Suppressor macrophage (primary cell): ENCODE results near the gene MAP3K7CL.

ENCODE experiments used
- DNase-seq, 4 experiments: peaks; one replicate each; pipeline ENCODE4 v3.0.0-alpha.2; 2020 to 2022

Gene MAP3K7CL

DNA sequence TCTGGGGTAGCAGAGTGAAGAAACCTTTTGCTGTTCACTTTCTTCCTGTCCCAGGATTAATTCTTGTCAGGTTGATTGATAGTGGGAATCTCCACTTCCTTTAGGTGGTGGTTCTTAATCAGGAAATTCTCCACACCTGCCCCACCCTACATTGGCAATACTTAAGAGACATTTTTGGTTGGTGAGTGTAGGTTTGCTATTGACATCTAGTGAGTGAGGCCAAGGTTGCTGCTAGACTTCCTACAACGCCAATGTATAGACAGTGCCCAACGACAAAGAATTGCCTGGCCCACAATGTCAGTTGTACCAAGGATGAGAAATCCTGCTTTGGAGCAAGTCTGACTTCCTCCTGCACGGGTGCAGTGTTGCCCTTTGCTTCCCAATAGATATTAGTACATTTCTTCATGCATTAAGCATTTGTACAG lies 38.5 kb downstream of the MAP3K7CL start:
- DNase-seq = peak in 3 of 4 experiments; percentile 53 to 62 (median 59)

DNA sequence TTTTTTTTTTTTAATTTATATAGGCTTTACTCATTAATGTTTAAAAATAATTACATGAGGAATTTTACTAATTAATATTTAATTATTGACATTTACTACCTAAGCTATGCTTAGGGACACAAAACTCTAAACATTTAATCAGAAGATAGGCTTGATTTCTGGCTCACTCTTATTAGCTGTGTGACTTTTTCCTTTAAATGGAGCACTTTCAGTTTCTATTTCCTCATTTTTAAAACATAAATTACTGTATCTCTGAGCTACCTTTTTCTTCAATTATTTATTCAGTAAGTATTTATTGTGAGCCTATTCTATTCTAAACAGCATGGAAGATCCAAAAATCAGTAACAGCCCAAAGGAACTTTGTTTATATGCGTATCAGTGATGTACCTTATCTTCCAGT lies 40.5 kb downstream of the MAP3K7CL start:
- peak in 1 of 4 experiments; percentile 47 for DNase-seq

DNA sequence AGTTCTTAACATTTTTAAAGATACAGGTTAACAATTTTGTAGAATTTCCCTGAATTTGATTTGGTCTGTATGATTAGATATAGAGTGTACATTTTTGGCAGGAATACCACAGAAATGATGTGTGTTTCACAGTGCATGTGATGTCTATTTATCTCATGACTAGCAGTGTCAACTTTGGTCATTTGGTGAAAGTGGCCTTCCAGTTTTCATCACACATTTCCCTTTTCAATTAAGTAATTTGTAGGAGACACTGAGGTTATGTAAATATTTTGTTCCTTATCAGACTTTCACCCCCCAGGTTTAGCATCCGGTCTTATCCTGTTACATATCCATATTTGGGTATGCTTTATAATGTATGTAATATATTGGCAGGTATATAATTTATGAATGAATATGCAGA lies 41.8 kb downstream of the MAP3K7CL start:
- DNase-seq = peak in 3 of 4 experiments; percentile 43 to 69 (median 68)

DNA sequence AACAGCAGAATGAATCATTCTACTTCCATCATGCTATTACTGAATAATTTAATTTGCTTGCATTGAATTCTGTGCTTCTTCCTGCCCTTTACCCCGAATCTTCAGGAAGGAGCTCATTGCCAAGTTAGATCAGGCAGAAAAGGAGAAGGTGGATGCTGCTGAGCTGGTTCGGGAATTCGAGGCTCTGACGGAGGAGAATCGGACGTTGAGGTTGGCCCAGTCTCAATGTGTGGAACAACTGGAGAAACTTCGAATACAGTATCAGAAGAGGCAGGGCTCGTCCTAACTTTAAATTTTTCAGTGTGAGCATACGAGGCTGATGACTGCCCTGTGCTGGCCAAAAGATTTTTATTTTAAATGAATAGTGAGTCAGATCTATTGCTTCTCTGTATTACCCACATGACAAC lies 44.2 kb downstream of the MAP3K7CL start:
- DNase-seq = peak in 2 of 4 experiments; percentile 25 to 35

DNA sequence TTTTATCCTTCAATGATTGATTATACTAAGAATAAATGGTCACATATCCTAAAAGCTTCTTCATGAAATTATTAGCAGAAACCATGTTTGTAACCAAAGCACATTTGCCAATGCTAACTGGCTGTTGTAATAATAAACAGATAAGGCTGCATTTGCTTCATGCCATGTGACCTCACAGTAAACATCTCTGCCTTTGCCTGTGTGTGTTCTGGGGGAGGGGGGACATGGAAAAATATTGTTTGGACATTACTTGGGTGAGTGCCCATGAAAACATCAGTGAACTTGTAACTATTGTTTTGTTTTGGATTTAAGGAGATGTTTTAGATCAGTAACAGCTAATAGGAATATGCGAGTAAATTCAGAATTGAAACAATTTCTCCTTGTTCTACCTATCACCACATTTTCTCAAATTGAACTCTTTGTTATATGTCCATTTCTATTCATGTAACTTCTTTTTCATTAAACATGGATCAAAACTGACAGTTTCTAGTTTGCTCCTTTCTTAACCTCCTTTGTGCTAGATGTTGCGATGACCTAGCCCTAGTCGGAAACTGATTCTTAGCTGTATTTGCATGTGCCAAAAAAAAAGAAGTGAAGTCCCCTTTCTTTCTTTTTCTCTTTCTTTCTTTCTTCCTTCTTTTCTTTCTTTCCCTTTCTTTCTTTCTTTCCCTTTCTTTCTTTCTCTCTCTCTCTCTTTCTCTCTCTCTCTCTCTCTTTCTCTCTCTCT lies 45.1 kb downstream of the MAP3K7CL start:
- DNase-seq = no peak

DNA sequence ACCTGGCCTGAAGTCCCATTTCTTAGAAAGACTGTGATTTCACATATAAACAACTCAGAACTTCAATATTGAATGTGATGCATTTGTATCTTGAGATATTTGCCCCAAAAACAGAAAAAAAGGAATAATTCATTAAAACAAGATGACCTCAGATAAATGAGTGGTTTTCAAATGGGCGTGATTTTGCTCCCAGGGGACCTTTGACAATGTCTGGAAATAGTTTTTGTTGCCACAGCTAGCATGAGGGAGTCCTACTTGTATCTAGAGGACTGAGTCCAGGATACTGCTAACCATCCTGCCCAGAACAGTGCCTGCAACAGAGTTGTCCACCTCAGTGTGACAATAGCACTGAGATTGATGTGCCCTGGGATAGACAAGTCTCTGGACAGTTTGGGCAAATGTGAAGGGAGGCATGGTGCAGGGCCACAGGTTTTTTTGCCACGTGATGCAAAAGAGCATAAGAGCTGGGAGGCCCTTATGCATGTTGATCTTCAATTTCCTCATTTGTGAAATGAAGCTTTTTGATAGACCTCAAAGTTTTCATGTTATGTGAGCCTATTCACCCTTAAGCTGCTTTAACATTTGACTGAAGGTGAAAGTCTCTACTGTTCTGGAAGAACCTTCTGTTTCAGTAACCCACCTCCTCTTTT lies 46.2 kb downstream of the MAP3K7CL start:
- peak in 1 of 4 experiments; percentile 33 for DNase-seq

DNA sequence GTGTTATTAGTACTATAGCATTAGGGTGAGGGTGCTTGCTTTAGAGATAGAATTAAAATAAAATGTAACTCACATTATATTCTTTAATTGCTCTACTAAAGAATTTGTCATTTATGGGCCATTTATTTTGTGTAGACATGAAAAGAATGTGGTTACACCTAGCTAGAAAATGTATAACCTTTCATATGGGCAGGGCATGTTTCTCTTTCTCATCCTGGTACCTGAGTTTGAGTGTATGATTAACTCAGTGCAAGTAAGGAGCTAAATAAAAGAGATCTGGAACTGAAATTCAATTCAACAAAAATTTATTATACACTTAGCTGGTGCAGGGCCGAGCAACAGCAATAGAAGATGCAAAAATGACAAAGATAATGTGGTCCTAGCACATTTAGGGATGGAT lies 47.4 kb downstream of the MAP3K7CL start:
- DNase-seq = no peak

DNA sequence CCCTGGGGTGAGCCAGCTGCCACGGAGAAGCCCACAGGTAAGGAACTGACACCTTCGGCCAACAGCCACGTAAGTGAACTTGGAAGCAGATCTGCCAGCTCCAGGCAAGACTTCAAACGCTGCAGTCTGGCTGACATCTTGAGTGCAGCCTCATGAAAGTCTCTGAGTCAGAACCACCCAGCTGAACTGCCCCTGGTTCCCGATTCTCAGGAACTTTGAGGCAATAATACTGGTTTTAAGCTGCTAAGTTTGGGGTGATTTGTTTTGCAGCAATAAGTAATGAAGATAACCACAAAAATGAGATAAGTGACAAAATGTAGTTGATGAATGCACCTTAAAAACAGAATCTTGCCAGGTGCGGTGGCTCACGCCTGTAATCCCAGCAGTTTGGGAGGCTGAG lies 48.5 kb downstream of the MAP3K7CL start:
- peak in 1 of 4 experiments; percentile 28 for DNase-seq

DNA sequence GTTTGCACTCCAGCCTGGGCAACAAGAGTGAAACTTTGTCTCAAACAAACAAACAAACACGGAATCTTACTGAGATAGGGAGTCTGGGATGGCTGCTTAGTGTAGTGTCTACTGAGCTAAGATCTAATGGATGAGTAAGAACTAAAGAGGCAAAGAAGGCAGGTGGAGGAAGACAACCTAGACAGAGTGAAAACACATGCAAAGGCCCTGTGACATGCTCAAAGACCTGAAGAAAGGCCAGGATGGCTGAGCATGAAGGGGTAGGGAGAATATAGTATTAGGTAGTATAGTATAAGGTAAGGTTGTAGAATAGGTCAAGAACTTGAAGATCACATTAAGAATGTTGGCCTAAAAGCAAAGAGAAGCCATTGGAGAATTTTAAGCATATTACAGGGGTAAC lies 49.1 kb downstream of the MAP3K7CL start:
- DNase-seq = no peak

DNA sequence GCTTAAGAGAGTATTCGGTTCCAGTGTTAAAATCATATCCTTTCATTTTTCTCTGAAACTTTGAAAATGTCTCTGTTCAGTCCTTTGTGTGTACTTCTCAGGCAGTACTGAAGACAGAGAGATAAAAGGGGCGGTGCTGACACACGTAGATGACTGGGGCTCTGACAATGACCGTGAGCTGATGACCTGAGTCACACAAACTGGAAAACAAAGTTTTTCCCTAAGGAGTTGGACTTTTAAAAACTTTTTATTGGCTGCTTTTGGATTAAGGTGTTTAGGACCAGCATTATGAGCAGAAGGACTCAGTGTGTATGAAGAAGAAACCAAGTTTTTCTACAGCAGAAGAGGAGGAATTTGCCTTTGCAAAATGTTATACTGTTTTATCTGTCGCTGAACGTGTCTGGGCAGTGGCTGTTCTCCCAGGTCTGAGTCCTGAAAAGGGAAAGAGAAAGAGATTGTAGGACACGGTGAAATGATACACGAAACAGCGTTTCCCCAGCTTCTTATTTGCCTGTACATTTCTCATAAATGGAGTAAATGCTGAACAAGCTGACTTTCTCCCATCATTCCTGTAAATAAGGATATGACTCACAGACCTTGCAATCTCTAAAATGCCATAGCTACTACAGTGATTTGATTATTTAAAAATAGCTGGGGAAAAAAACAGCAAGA lies 51.5 kb downstream of the MAP3K7CL start:
- peak; percentile 43 to 83 (median 62) for DNase-seq

DNA sequence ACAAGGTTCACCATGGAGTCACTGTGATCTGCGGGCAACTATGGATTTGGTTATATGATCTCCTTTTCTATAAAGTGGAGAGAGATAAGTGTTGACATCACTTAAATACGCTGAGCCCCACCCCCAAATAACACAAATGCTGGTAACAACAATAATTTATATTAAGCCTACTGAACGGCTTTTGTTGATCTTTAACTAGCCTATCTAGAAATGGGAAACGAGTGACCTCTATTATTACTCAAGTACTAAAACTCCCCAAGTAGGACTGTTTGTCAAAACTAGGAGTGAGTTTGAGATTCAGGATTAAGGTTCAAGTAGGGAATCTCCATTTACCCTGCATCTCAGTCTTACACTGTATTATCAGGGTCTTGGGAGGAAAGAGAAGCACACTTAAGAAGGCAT lies 52.2 kb downstream of the MAP3K7CL start:
- DNase-seq = no peak

DNA sequence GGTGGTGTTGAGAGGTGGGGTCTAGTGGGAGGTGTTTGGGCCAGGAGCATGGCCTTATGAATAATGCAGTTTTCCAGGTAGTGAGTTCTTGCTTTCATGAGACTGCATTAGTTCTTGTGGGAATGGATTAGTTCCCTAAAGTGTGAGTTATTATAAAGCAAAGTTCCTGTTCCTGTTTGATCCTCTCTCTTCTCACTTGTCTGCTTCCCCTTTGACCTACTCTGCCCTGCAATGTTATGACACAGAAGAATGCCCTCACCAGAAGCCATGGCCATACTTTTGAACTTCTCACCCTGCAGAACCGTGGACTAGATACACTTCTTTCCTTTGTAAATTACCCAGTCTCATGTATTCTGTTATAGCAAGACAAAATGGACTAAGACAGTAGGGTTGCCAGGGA lies 53.6 kb downstream of the MAP3K7CL start:
- DNase-seq = peak; percentile 68 to 92 (median 84)

DNA sequence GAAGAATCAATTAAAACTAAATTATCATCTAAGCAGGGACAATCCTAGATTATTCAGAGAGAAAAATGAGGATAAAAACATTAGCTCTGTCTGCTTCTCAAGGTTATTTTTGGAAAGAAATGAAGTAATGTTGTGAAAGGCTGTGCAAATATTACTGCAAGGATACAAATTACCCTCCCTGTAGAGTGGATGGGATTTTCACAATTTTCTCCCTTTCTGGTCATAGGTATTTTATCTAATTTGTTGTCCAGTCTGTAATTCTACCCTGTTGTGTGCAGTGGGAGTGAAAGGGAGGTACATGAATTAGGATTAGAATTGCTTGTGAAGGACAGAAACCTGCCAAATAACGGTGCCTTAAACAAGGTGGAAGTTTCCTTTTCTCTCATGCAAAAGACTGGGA lies 54.7 kb downstream of the MAP3K7CL start:
- no peak for DNase-seq

DNA sequence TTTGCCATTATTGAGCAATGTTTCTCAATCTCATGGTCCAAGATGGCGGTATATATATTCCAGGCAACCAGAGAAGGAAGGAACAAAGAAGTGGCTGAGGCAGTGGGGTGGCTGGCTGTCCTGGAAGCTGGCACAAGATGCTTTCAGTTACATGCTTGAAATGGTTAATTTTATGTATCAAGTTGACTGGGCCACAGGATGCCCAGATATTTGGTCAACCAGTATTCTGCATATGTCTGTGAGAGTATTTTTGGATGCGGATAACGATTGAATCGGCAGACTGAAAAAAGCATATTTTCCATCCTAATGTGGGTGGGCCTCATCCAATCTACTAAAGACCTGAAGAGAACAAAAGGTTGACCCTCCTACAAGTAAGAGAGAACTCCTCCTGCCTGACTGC lies 55.2 kb downstream of the MAP3K7CL start:
- DNase-seq = no peak

DNA sequence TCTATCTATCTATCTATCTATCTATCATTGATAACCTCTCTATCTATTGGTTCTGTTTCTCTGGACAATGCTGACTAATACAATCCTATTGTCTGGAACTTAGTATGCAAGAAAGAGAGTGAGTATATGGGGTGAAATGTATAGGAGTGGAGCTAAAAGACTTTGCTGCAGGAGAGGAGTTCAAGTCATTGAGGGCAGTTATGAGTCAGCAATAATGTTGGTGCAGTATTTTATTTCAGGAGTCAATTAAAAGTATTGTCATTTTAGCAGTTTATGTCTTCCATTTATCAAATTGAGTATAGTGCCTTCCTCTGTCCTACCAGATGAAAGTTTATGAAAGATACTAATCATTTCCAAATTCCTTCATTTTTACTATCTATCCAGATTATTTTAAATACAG lies 55.8 kb downstream of the MAP3K7CL start:
- DNase-seq = no peak

DNA sequence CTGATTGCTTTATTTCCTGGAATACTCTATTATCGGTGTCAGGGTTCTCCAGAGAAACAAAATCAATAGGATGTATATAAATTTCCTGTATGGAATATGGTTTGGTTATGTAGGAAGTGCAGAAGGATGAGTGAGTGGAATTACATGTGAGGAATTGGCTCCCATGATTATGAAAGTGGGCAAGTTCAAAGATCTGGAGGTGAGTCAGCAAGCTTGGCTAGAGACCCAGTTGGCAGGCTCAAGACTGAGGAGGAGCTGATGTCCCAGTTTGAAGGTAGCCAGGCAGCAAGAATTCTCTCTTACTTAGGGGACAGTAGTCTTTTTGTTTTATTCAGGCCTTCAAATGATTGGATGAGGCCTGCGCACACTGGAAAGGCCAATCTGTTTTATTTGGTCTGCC lies 57.5 kb downstream of the MAP3K7CL start:
- no peak for DNase-seq

DNA sequence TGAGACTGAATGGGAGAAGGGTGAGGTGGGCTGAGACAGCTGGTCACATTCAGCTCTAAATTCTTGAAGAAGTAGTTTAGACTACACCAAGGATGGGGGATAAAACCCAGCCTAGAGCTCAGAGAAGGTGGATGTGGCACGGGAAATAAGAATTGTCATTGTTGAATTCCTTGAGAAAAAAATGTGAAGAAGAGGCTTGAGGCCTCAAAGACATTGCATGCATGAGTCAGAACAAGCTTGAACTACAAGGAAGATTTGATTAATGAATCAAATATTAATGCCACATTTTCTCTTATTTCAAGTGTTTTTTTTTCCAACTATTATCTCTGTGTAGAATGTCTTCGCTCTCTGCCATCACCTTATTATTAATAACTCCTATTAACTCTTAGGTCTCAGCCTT lies 58.9 kb downstream of the MAP3K7CL start:
- no peak for DNase-seq

DNA sequence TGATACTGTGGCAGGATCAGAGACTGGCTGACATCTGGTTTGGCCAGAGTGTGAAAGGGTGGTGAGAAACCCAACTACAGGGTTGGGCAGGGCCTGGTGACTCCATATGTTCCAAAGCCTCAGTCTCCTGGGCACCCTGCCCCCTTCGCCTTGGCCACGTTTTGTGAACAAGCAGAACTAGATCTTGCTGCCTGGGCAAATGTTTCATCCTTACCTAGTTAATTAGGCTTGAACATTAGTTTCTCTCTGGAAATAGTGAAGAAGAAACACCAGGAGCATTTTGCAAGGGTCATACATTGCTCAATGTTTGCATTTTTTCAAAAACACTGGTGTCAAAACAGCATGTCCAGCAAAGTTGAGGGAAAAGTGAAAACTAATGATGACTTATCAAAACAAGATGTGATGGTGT lies 60.5 kb downstream of the MAP3K7CL start:
- DNase-seq = peak; percentile 51 to 82 (median 73)

DNA sequence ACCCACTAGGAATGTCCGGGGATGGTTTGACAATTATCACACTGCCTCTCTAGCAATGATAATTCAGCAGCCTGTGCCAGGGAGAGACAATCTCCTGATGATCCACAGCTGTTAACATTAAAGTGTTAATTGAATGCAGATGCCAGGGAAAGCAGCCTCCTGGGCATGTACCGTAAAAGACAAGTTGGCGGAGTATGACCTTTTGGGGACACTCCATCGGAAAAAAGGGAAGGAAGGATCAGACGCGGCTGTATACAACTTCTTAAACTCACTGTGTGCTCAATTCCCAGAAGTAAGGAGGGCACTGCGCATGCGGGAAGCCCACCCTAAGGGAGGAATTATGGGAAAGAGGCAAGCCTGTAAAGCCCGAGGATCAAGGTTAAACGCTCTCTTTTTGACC lies 62.6 kb downstream of the MAP3K7CL start:
- DNase-seq = peak in 3 of 4 experiments; percentile 37 to 53 (median 45)

DNA sequence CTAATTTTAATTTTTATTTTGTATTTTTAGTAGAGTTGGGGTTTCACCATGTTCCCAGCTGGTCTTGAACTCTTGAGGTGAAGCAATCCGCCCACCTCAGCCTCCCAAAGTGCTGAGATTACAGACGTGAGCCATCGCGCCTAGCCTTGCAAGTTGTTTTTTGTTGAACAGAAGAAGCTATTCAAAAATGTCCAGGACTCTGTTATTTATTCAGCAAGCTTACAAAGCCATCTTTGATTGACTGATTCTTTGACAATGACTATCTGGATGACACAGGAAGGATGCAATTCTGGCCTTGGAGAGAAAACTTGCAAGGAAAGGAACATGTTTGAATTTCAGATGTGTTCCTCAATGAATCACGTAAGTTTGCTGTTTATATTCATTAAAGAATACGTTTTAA lies 63.5 kb downstream of the MAP3K7CL start:
- peak in 3 of 4 experiments; percentile 50 to 65 (median 59) for DNase-seq

DNA sequence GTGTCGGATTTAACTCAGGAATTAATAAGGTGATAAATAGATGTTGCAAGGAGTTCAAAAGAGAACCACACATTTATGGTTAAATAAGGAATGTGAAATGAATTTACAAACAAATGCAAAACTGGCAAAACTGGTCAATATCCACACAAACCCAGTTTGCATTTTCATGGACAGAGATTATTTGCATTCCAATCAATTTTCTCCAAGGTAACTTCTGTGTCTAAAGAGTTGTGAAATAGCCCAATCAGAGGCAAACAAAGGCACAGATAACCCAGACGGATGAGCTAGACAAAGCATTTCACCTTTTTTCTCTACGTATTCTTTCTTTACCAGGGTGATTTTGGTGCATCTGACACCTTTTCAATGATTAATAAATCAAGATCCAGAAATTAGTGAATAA lies 63.9 kb downstream of the MAP3K7CL start:
- no peak for DNase-seq

DNA sequence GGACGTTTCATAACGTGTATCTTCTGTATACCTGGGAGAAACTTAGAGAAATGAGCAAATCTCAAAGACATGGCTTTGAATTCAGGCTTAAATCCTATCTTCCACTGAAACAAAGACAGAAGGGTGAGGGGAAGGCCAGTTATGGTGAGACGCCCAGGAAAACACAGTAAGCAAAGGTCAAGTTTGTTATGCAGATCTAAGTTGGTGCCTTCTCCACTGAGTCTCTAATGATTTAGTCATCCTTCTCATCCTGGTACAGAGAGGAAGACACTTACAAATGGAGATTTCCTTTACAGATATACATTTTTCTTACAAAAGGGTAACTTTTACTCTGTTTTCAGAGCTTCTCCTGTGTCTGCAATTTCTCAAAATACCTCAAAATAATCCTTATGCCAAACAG lies 64.4 kb downstream of the MAP3K7CL start:
- peak in 2 of 4 experiments; percentile 59 to 65 for DNase-seq

DNA sequence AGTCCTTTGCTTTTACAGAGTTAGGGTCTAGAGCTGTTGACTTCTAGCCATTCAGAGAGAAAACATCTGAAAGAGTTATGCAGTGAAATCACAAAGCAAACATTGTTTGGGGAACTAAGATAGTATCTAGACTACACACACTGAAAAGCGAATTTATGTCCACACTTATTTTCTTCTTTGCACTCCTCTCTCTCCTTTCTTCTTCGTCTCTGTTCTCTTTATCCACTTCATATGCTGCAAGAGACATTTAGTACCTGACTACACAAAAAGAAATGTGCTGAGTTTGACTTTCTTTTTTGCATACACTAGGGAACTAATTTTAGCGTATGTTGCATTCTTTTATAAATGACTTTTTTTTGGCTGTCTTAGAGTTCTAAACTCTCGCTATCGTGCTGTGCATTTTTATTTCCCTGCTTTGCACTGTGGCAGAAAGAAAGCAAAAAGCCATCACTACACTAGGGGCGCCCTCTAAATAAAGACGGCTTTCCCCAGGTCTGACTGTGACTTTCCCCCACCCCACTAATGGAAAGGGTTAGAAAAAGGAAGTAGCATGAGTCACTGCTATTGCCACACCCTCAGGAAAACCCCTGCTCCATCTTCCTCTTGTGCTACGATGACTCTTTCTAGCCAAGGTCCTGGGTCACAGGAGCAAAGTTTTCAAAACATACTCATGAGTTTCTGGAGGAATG lies 65.7 kb downstream of the MAP3K7CL start:
- peak; percentile 92 to 98 (median 94) for DNase-seq
